Endothelial cell of umbilical vein (primary cell): ENCODE data around the gene TUBGCP2. TPM values are rescaled to one million over a fixed set of nuclear protein-coding genes. Genes with fewer than 3 reads are reported as not detected.

Experiments
- BruUV-seq: library from RNA; stranded (reverse); fragments of 400-500 nt; replicated peaks from 2 replicates; lab custom pipeline; 2021; lab: Mats Ljungman, UMichigan
- CTCF ChIA-PET: fragments of 300-600, 350-600 bp; sonication (Branson Sonifier 250); formaldehyde crosslinking; loops from one replicate; lab custom pipeline; 2021; ENCODE audit warnings: antibody characterized with exemption, inconsistent platforms; lab: Charles Lee
- POLR2A ChIA-PET: fragments of 300-600, 350-600 bp; sonication (Branson Sonifier 250); formaldehyde crosslinking; loops from one replicate; lab custom pipeline; 2021; ENCODE audit warnings: antibody characterized with exemption, inconsistent platforms; lab: Charles Lee
- DNase-seq: peaks from one replicate; pipeline ENCODE4 v3.0.0-alpha.2; 2011; ENCODE audit warnings: low read depth, low spot score
- FAIRE-seq: peaks from 2 replicates; lab custom pipeline; 2011; peaks lifted over from hg19 to GRCh38; lab: Jason Lieb, UNC
- H2AFZ ChIP-seq: 2 replicates; pipeline ENCODE4 v1.6.0; 2012; ENCODE audit warnings: low read depth, low read length, control low read depth, inconsistent platforms
- H3K27ac ChIP-seq: 2 replicates; pipeline ENCODE4 v1.5.1; 2011; ENCODE audit warnings: low read depth, mild to moderate bottlenecking, control low read depth, low read length, moderate library complexity; ENCODE audit not compliant: insufficient read depth
- H3K27me3 ChIP-seq, 2 experiments: 2 replicates each; pipeline versions ENCODE4 v1.6.0 to v1.6.1; 2011; ENCODE audit warnings: low read length in 2 of 2, mixed read lengths in 1 of 2; ENCODE audit not compliant: control insufficient read depth in 2 of 2, insufficient read depth in 2 of 2
- H3K36me3 ChIP-seq, 2 experiments: 2 replicates in 1 of 2; 3 replicates in 1 of 2; pipeline ENCODE4 v1.5.1; 2011; ENCODE audit warnings: low read length in 2 of 2, mild to moderate bottlenecking in 1 of 2, moderate library complexity in 1 of 2; ENCODE audit not compliant: control insufficient read depth in 2 of 2, insufficient read depth in 2 of 2; ENCODE audit errors: extremely low read depth in 1 of 2
- H3K4me1 ChIP-seq: 3 replicates; pipeline ENCODE4 v1.5.1; 2011; ENCODE audit warnings: mild to moderate bottlenecking, low read length; ENCODE audit not compliant: control insufficient read depth, insufficient read depth; ENCODE audit errors: extremely low read depth
- H3K4me2 ChIP-seq: 2 replicates; pipeline ENCODE4 v1.6.1; 2011; ENCODE audit warnings: low read length, control low read depth, mixed read lengths; ENCODE audit not compliant: insufficient read depth
- H3K4me3 ChIP-seq, 3 experiments: fragments of 200-600 bp in 1 of 3; sonication (generic), shearing (Covaris generic) in 1 of 3; replicated peaks in 1 of 3; 2 replicates each; pipeline ENCODE4 v1.5.1; 2011 to 2016; ENCODE audit warnings: control low read depth in 3 of 3, low read length in 3 of 3, mild to moderate bottlenecking in 2 of 3, inconsistent platforms in 1 of 3, low read depth in 1 of 3, moderate library complexity in 1 of 3; ENCODE audit not compliant: insufficient read depth in 1 of 3
- H3K79me2 ChIP-seq: 2 replicates; pipeline ENCODE4 v1.6.0; 2012; ENCODE audit warnings: low read length, inconsistent platforms; ENCODE audit not compliant: control insufficient read depth, insufficient read depth
- H3K9ac ChIP-seq: replicated peaks from 2 replicates; pipeline ENCODE3; 2011; ENCODE audit warnings: low read length, control low read depth; ENCODE audit not compliant: insufficient read depth; ENCODE audit errors: extremely low read depth
- H3K9me1 ChIP-seq: replicated peaks from 3 replicates; pipeline ENCODE4 v1.6.0; 2011; ENCODE audit warnings: mild to moderate bottlenecking, low read length; ENCODE audit not compliant: control insufficient read depth, insufficient read depth; ENCODE audit errors: extremely low read depth
- H3K9me3 ChIP-seq: replicated peaks from 2 replicates; pipeline ENCODE4 v1.5.1; 2012; ENCODE audit warnings: low read length, inconsistent platforms; ENCODE audit not compliant: control insufficient read depth, insufficient read depth
- H4K20me1 ChIP-seq: replicated peaks from 2 replicates; pipeline ENCODE3; 2011; ENCODE audit warnings: mild to moderate bottlenecking, low read length; ENCODE audit not compliant: control insufficient read depth, insufficient read depth; ENCODE audit errors: extremely low read depth
- EZH2 ChIP-seq: IDR thresholded peaks from 2 replicates; pipeline ENCODE4 v1.6.1; 2012; ENCODE audit warnings: borderline replicate concordance, low read depth, mild to moderate bottlenecking, moderate library complexity, low read length, inconsistent platforms; ENCODE audit not compliant: severe bottlenecking
- FOS ChIP-seq: IDR thresholded peaks from 2 replicates; pipeline ENCODE4 v1.6.1; 2011; ENCODE audit warnings: mild to moderate bottlenecking, low read length, moderate library complexity, borderline replicate concordance; ENCODE audit not compliant: insufficient read depth
- GATA2 ChIP-seq: IDR thresholded peaks from 2 replicates; pipeline ENCODE4 v1.7.0; 2011; ENCODE audit warnings: low read depth, mild to moderate bottlenecking, moderate library complexity, mixed read lengths, low read length; ENCODE audit not compliant: insufficient read length, insufficient read depth
- JUN ChIP-seq: IDR thresholded peaks from 2 replicates; pipeline ENCODE4 v1.6.1; 2011; ENCODE audit warnings: borderline replicate concordance, low read depth; ENCODE audit not compliant: insufficient read length, insufficient read depth
- MAX ChIP-seq: IDR thresholded peaks from 2 replicates; pipeline ENCODE4 v1.6.1; 2011; ENCODE audit not compliant: insufficient read depth, insufficient read length
- MYC ChIP-seq: IDR thresholded peaks from one replicate; pipeline ENCODE4 v1.6.1; 2011; ENCODE audit warnings: mild to moderate bottlenecking, low read depth, low read length
- POLR2A ChIP-seq: IDR thresholded peaks from 2 replicates; pipeline ENCODE4 v1.6.1; 2012; ENCODE audit warnings: low read depth, mild to moderate bottlenecking, control low read depth, low read length
- POLR2AphosphoS5 ChIP-seq: IDR thresholded peaks from 2 replicates; pipeline ENCODE4 v1.6.1; 2012; ENCODE audit warnings: low read depth, mild to moderate bottlenecking, control low read depth, low read length, moderate library complexity; ENCODE audit not compliant: insufficient read depth
- dilution Hi-C: fragments of 300-500 bp; cut with MboI; formaldehyde crosslinking; loops from one replicate; pipeline ENCODE4 v1.15.0; 2019; ENCODE audit warnings: low sequenced_read_pairs; ENCODE audit not compliant: extremely low pct_ligation_motif_present
- intact Hi-C: fragments of 100-400 bp; cut with micrococcal nuclease; formaldehyde crosslinking; loops from one replicate; pipeline ENCODE4 v1.10.0; 2022
- polyA plus RNA-seq, 4 experiments: library from polyadenylated mRNA; depleted of rRNA in 3 of 4; stranded (reverse) in 3 of 4; unstranded in 1 of 4; fragments of >200 nt; gene quantifications; 2 replicates each; pipeline versions ENCODE4 v1.2.1 to v1.2.3, GENCODE V29; 2011 to 2012; ENCODE audit warnings: missing spikeins in 1 of 4
- total RNA-seq: library from RNA; stranded (reverse); gene quantifications from 2 replicates; pipeline ENCODE4 v1.2.3, GENCODE V29; 2021
- TF ChIP-seq, protein P1 (sequence below), 2 donors: IDR thresholded peaks; 1 replicate in 1 of 2; 2 replicates in 1 of 2; pipeline ENCODE4 v1.5.1; 2011; ENCODE audit warnings: low read length in 2 of 2, mild to moderate bottlenecking in 2 of 2, moderate library complexity in 2 of 2, control low read depth in 1 of 2, inconsistent platforms in 1 of 2, low read depth in 1 of 2; ENCODE audit not compliant: insufficient read depth in 1 of 2; ENCODE audit errors: extremely low read depth in 1 of 2

The TUBGCP2 gene
- total and polyA plus RNA-seq, 2 donors (not counting 3 experiments of a cell fraction or from before 2014, with no cell fraction given) = 37.1 to 53.1 TPM

DNA sequence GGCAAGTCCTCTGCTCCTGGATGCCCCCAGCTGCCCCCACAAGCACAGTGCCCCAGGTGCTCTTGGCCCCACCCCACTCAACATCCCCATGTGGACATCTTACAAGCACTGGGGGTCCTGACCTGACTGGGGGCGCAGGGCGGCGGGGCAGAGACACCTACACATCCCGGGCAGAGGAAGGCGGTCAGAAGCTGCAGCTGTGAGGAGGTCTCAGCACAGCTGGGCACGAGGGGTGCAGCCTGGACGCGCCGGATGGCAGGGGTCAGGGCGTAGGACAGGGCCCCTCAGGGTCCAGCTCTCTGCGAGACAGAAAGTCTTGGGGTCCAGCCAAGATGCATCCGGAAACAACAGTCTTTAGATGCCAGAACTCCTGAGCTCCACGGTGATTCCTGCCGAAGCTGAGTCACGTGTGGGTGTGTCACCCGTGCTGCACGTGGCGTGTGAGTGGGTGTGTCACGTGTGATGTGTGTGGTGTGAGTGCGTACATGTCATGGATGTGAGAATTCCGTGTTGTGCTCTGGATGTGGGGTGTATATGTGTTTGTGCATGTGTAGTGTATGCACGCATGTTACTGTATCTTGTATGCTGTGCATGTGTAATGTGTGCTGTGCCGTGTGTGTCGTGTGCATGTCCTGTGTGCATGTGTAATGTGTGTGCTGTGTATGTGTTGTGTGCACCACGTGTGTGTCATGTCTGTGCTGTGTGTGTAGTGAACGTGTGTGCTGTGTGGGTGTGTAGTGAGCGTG is 65.9 kb downstream of the TUBGCP2 start:
- no peaks in the 10 kb centered on the region for H3K4me1 ChIP-seq
- CTCF ChIA-PET = no interaction called here
- no peaks in the 10 kb centered on the region for H4K20me1 ChIP-seq
- no peak overlapping the region for H2AFZ ChIP-seq
- H3K4me3 ChIP-seq = no peak overlapping the region
- H3K9me1 ChIP-seq = no peaks in the 10 kb centered on the region
- FAIRE-seq = no peak
- no peaks in the 10 kb centered on the region for H3K79me2 ChIP-seq
- intact Hi-C loops (no loop called here), dilution Hi-C loops (no loop called here)
- POLR2A ChIA-PET = no interaction called here
- H3K36me3 ChIP-seq = no peaks in the 10 kb centered on the region
- no peak overlapping the region for H3K27ac ChIP-seq
- H3K4me2 ChIP-seq = no peak overlapping the region
- no peak overlapping the region for H3K9ac ChIP-seq
- TF ChIP-seq POLR2AphosphoS5 (no peak), FOS (no peak), EZH2 (no peak), GATA2 (no peak), MAX (no peak), JUN (no peak), POLR2A (no peak), MYC (no peak)
- TF ChIP-seq, protein P1, sequence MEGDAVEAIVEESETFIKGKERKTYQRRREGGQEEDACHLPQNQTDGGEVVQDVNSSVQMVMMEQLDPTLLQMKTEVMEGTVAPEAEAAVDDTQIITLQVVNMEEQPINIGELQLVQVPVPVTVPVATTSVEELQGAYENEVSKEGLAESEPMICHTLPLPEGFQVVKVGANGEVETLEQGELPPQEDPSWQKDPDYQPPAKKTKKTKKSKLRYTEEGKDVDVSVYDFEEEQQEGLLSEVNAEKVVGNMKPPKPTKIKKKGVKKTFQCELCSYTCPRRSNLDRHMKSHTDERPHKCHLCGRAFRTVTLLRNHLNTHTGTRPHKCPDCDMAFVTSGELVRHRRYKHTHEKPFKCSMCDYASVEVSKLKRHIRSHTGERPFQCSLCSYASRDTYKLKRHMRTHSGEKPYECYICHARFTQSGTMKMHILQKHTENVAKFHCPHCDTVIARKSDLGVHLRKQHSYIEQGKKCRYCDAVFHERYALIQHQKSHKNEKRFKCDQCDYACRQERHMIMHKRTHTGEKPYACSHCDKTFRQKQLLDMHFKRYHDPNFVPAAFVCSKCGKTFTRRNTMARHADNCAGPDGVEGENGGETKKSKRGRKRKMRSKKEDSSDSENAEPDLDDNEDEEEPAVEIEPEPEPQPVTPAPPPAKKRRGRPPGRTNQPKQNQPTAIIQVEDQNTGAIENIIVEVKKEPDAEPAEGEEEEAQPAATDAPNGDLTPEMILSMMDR (IDR thresholded peaks at IDR 0.05; ENCODE audit: extremely low read depth in 1 of 2, insufficient read depth in 1 of 2, low read depth in 1 of 2, low read length in 2 of 2) = no peak
- BruUV-seq = no TSS peak
- no peak for DNase-seq
- peaks cover 11 to 14% of the 10 kb centered on the region in 2 experiments for H3K27me3 ChIP-seq
- H3K9me3 ChIP-seq = no peaks in the 10 kb centered on the region
